HG02852 (cell line): ENCODE results near the gene LLCFC1.
"Not testable (repeated sequence)": the region's sequence is repeated elsewhere in the genome, so short reads cannot be mapped to it uniquely, and the experiment has no call there.

ENCODE experiments used
- ATAC-seq: cut with Tn5 transposase; IDR thresholded peaks from one replicate; pipeline ENCODE4 v1.9.1; 2021; ENCODE audit warnings: mild to moderate bottlenecking, moderate library complexity; ENCODE audit not compliant: unreplicated experiment

LLCFC1 gene

GRCh38 chr7:142978402-142978801, 39.1 kb downstream of the LLCFC1 start:
- ATAC-seq: not testable (repeated sequence)

- no peak for ATAC-seq
These were observed 44.5 kb downstream of the LLCFC1 start for GRCh38 chr7:142983825-142984224.

GRCh38 chr7:142984297-142984696, 45.0 kb downstream of the LLCFC1 start:
- ATAC-seq: no peak
